Inferior parietal cortex (tissue), 1 donor: Measurements from ENCODE around the gene RPL12.

Experiments used
- DNase-seq: peaks from one replicate; pipeline ENCODE4 v3.0.0-alpha.2; 2016; ENCODE audit errors: extremely low spot score

The RPL12 gene

GRCh38 chr9:127450830-127451607 is at the start of gene RPL12, which contains the start of gene LRSAM1:
TSS of gene RPL12 (minus strand) at chr9:127451406. CDS start at chr9:127451317, 89 bp downstream.
TSS of gene LRSAM1 (plus strand) at chr9:127451510. CDS start at chr9:127454528, 3,018 bp downstream.
- peak; percentile 97 for DNase-seq

- no peak for DNase-seq
These were observed 49.7 kb upstream of the RPL12 start for GRCh38 chr9:127500862-127501261.

GRCh38 chr9:127500399-127500798 is 49.2 kb upstream of the RPL12 start:
- DNase-seq, result no peak

GRCh38 chr9:127498298-127498697 is 47.1 kb upstream of the RPL12 start:
- no peak for DNase-seq

GRCh38 chr9:127497656-127498290 is 46.6 kb upstream of the RPL12 start:
- DNase-seq, result no peak

- no peak for DNase-seq
These were observed 45.8 kb upstream of the RPL12 start for GRCh38 chr9:127496974-127497373.

GRCh38 chr9:127495884-127496555 is 44.8 kb upstream of the RPL12 start:
- DNase-seq, result no peak

- no peak for DNase-seq
These were observed 43.1 kb upstream of the RPL12 start for GRCh38 chr9:127494304-127494702.

- DNase-seq, result no peak
These were observed 42.5 kb upstream of the RPL12 start for GRCh38 chr9:127493592-127494303.

- DNase-seq, result no peak
These were observed 41.4 kb upstream of the RPL12 start for GRCh38 chr9:127492616-127493015.

GRCh38 chr9:127491516-127491915 is 40.3 kb upstream of the RPL12 start:
- no peak for DNase-seq

GRCh38 chr9:127490535-127491230 is 39.5 kb upstream of the RPL12 start:
- no peak for DNase-seq

GRCh38 chr9:127489471-127490115 is 38.4 kb upstream of the RPL12 start:
- DNase-seq, result no peak

- DNase-seq, result no peak
These were observed 37.7 kb upstream of the RPL12 start for GRCh38 chr9:127488946-127489345.

GRCh38 chr9:127485995-127486394 is 34.8 kb upstream of the RPL12 start:
- DNase-seq, result no peak

- no peak for DNase-seq
These were observed 31.5 kb upstream of the RPL12 start for GRCh38 chr9:127482662-127483061.

GRCh38 chr9:127479507-127480081 is 28.4 kb upstream of the RPL12 start:
- DNase-seq, result no peak

- DNase-seq, result no peak
These were observed 23.4 kb upstream of the RPL12 start for GRCh38 chr9:127474592-127474991.

GRCh38 chr9:127473932-127474331 is 22.7 kb upstream of the RPL12 start:
- no peak for DNase-seq

- DNase-seq, result no peak
These were observed 22.3 kb upstream of the RPL12 start for GRCh38 chr9:127473501-127473900.

- DNase-seq, result no peak
These were observed 19.5 kb upstream of the RPL12 start for GRCh38 chr9:127470662-127471061.
